ENCODE measurements around the gene ADAT3.

ADAT3 gene

GRCh38 chr19:1942934-1943555 is 37.8 kb downstream of the ADAT3 start:
- DNase-seq: no peak

GRCh38 chr19:1943661-1944087 is 38.5 kb downstream of the ADAT3 start:
- DNase-seq: no peak

GRCh38 chr19:1944088-1944915 is 39.1 kb downstream of the ADAT3 start:
- no peak for DNase-seq

- DNase-seq: no peak
These were observed 39.8 kb downstream of the ADAT3 start for GRCh38 chr19:1944916-1945561.

GRCh38 chr19:1945899-1946298 is 40.7 kb downstream of the ADAT3 start:
- no peak for DNase-seq

GRCh38 chr19:1947651-1948209 is 42.5 kb downstream of the ADAT3 start:
- no peak for DNase-seq

GRCh38 chr19:1949304-1950101 is 44.3 kb downstream of the ADAT3 start:
- no peak for DNase-seq

- DNase-seq: no peak
These were observed 45.4 kb downstream of the ADAT3 start for GRCh38 chr19:1950640-1951039.

GRCh38 chr19:1952635-1953034 is 47.4 kb downstream of the ADAT3 start:
- no peak for DNase-seq

GRCh38 chr19:1953037-1953436 is 47.8 kb downstream of the ADAT3 start:
- no peak for DNase-seq

- no peak for DNase-seq
These were observed 48.4 kb downstream of the ADAT3 start for GRCh38 chr19:1953441-1954094.

- no peak for DNase-seq
These were observed 49.3 kb downstream of the ADAT3 start for GRCh38 chr19:1954532-1954933.

- DNase-seq: no peak
These were observed 50.2 kb downstream of the ADAT3 start for GRCh38 chr19:1955171-1956121.

- DNase-seq: no peak
These were observed 50.9 kb downstream of the ADAT3 start for GRCh38 chr19:1956122-1956494.

GRCh38 chr19:1956868-1957492 is 51.8 kb downstream of the ADAT3 start:
- DNase-seq: peak; percentile 75 to 85

GRCh38 chr19:1957562-1958248 is 52.5 kb downstream of the ADAT3 start:
- no peak for DNase-seq

GRCh38 chr19:1959928-1960589 is 54.9 kb downstream of the ADAT3 start:
- DNase-seq: no peak

GRCh38 chr19:1961000-1961883 is 56.0 kb downstream of the ADAT3 start:
- no peak for DNase-seq
